HEK293 (cell line): Measurements from ENCODE around the gene QRICH2.

Experiments
- CTCF ChIA-PET: fragments of 350-600 bp; formaldehyde crosslinking; extraction: SDS; loops from one replicate; lab custom pipeline; 2021; ENCODE audit warnings: antibody characterized with exemption; lab: Yijun Ruan, JAX
- POLR2A ChIA-PET: fragments of 300-600 bp; formaldehyde crosslinking; extraction: SDS; loops from one replicate; lab custom pipeline; 2020; ENCODE audit warnings: antibody characterized with exemption, inconsistent platforms; lab: Yijun Ruan, JAX
- H3K27ac ChIP-seq: fragments of 200-500 bp; sonication (Bioruptor generic); 2 replicates; pipeline ENCODE4 v1.5.1; 2014; ENCODE audit warnings: low read depth, low read length, control low read depth, inconsistent platforms; ENCODE audit errors: extremely low read depth
- H3K36me3 ChIP-seq, 2 experiments: fragments of 200-500 bp in 1 of 2; sonication (Bioruptor generic) in 1 of 2; 1 replicate in 1 of 2; 2 replicates in 1 of 2; pipeline ENCODE4 v1.5.1; 2014 to 2017; ENCODE audit warnings: inconsistent platforms in 2 of 2, low read length in 2 of 2; ENCODE audit not compliant: control insufficient read depth in 2 of 2, insufficient read depth in 1 of 2
- H3K4me1 ChIP-seq: fragments of 200-500 bp; sonication (Bioruptor generic); 2 replicates; pipeline ENCODE4 v1.5.1; 2014; ENCODE audit warnings: mild to moderate bottlenecking, low read length, inconsistent platforms; ENCODE audit not compliant: control insufficient read depth, insufficient read depth
- H3K4me3 ChIP-seq: 2 replicates; pipeline ENCODE4 v1.5.1; 2011; ENCODE audit warnings: low read depth, mild to moderate bottlenecking, control low read depth, low read length, moderate library complexity
- H3K9me3 ChIP-seq: fragments of 200-500 bp; sonication (Bioruptor generic); 2 replicates; pipeline ENCODE4 v1.5.1; 2014; ENCODE audit warnings: low read depth, low read length, inconsistent platforms; ENCODE audit not compliant: control insufficient read depth, insufficient read depth
- AEBP2 ChIP-seq: fragments of 450-650 bp; formaldehyde crosslinking; IDR thresholded peaks from 2 replicates; pipeline ENCODE4 v1.5.1; 2016; ENCODE audit warnings: missing biosample characterization, missing genetic modification characterization, borderline replicate concordance
- BCL6B ChIP-seq: fragments of 450-650 bp; formaldehyde crosslinking; IDR thresholded peaks from 2 replicates; pipeline ENCODE4 v1.5.1; 2017; ENCODE audit warnings: missing biosample characterization, missing genetic modification characterization
- GFI1B ChIP-seq: fragments of 450-650 bp; formaldehyde crosslinking; IDR thresholded peaks from 2 replicates; pipeline ENCODE4 v1.5.1; 2016; ENCODE audit warnings: missing biosample characterization, missing genetic modification characterization
- GLIS1 ChIP-seq: fragments of 450-650 bp; formaldehyde crosslinking; IDR thresholded peaks from 2 replicates; pipeline ENCODE4 v1.5.1; 2016; ENCODE audit warnings: missing biosample characterization, missing genetic modification characterization
- KLF1 ChIP-seq: fragments of 450-650 bp; formaldehyde crosslinking; IDR thresholded peaks from 2 replicates; pipeline ENCODE4 v1.5.1; 2016; ENCODE audit warnings: missing biosample characterization, missing genetic modification characterization
- MYNN ChIP-seq: fragments of 450-650 bp; formaldehyde crosslinking; IDR thresholded peaks from 2 replicates; pipeline ENCODE4 v1.5.1; 2016; ENCODE audit warnings: missing biosample characterization, missing genetic modification characterization, borderline replicate concordance
- PATZ1 ChIP-seq: fragments of 450-650 bp; formaldehyde crosslinking; IDR thresholded peaks from 2 replicates; pipeline ENCODE4 v1.5.1; 2016; ENCODE audit warnings: missing biosample characterization, missing genetic modification characterization
- YY2 ChIP-seq: fragments of 450-650 bp; formaldehyde crosslinking; IDR thresholded peaks from 2 replicates; pipeline ENCODE4 v1.5.1; 2016; ENCODE audit warnings: missing biosample characterization, missing genetic modification characterization
- ZBTB1 ChIP-seq: fragments of 450-650 bp; formaldehyde crosslinking; IDR thresholded peaks from 2 replicates; pipeline ENCODE4 v1.5.1; 2016; ENCODE audit warnings: missing biosample characterization, missing genetic modification characterization
- ZBTB20 ChIP-seq: fragments of 450-650 bp; formaldehyde crosslinking; IDR thresholded peaks from 2 replicates; pipeline ENCODE4 v1.5.1; 2016; ENCODE audit warnings: missing biosample characterization, missing genetic modification characterization
- ZBTB6 ChIP-seq: fragments of 450-650 bp; formaldehyde crosslinking; IDR thresholded peaks from 2 replicates; pipeline ENCODE4 v1.5.1; 2017; ENCODE audit warnings: missing biosample characterization, missing genetic modification characterization
- ZNF157 ChIP-seq: fragments of 450-650 bp; formaldehyde crosslinking; IDR thresholded peaks from 2 replicates; pipeline ENCODE4 v1.5.1; 2016; ENCODE audit warnings: missing biosample characterization, missing genetic modification characterization
- ZNF214 ChIP-seq: fragments of 450-650 bp; formaldehyde crosslinking; IDR thresholded peaks from 2 replicates; pipeline ENCODE4 v1.5.1; 2017; ENCODE audit warnings: missing biosample characterization, mild to moderate bottlenecking, missing genetic modification characterization, borderline replicate concordance
- ZNF23 ChIP-seq: fragments of 450-650 bp; formaldehyde crosslinking; IDR thresholded peaks from 2 replicates; pipeline ENCODE4 v1.5.1; 2016; ENCODE audit warnings: missing biosample characterization, missing genetic modification characterization, borderline replicate concordance
- ZNF239 ChIP-seq: fragments of 450-650 bp; formaldehyde crosslinking; IDR thresholded peaks from 2 replicates; pipeline ENCODE4 v1.5.1; 2016; ENCODE audit warnings: missing biosample characterization, missing genetic modification characterization
- ZNF274 ChIP-seq, 2 experiments: fragments of 200-500 bp in 1 of 2; fragments of 450-650 bp in 1 of 2; sonication (Bioruptor generic) in 1 of 2; formaldehyde crosslinking in 1 of 2; IDR thresholded peaks; 2 replicates each; pipeline versions ENCODE4 v1.5.1 to v1.6.1; 2014 to 2016; ENCODE audit warnings: borderline replicate concordance in 1 of 2, inconsistent platforms in 1 of 2, low read length in 1 of 2, missing biosample characterization in 1 of 2, missing genetic modification characterization in 1 of 2
- ZNF423 ChIP-seq: fragments of 450-650 bp; formaldehyde crosslinking; IDR thresholded peaks from 2 replicates; pipeline ENCODE4 v1.5.1; 2016; ENCODE audit warnings: missing biosample characterization, missing genetic modification characterization
- ZNF433 ChIP-seq: fragments of 450-650 bp; formaldehyde crosslinking; IDR thresholded peaks from 2 replicates; pipeline ENCODE4 v1.5.1; 2016; ENCODE audit warnings: missing biosample characterization, missing genetic modification characterization, low read depth
- ZNF571 ChIP-seq: fragments of 450-650 bp; formaldehyde crosslinking; IDR thresholded peaks from 2 replicates; pipeline ENCODE4 v1.5.0; 2017; ENCODE audit warnings: missing biosample characterization, missing genetic modification characterization
- ZNF624 ChIP-seq: fragments of 450-650 bp; formaldehyde crosslinking; IDR thresholded peaks from 2 replicates; pipeline ENCODE4 v1.5.1; 2017; ENCODE audit warnings: missing biosample characterization, missing genetic modification characterization
- ZNF654 ChIP-seq: fragments of 450-650 bp; formaldehyde crosslinking; IDR thresholded peaks from 2 replicates; pipeline ENCODE4 v1.5.1; 2016; ENCODE audit warnings: low read depth, missing biosample characterization, missing genetic modification characterization
- ZNF664 ChIP-seq: fragments of 450-650 bp; formaldehyde crosslinking; IDR thresholded peaks from 2 replicates; pipeline ENCODE4 v1.5.1; 2016; ENCODE audit warnings: missing biosample characterization, missing genetic modification characterization
- ZNF701 ChIP-seq: fragments of 450-650 bp; formaldehyde crosslinking; IDR thresholded peaks from 2 replicates; pipeline ENCODE4 v1.5.1; 2016; ENCODE audit warnings: missing biosample characterization, missing genetic modification characterization
- ZNF747 ChIP-seq: fragments of 450-650 bp; formaldehyde crosslinking; IDR thresholded peaks from 2 replicates; pipeline ENCODE4 v1.5.1; 2016; ENCODE audit warnings: missing biosample characterization, missing genetic modification characterization
- TF ChIP-seq, protein P1 (sequence below): fragments of 450-650 bp; formaldehyde crosslinking; IDR thresholded peaks from 2 replicates; pipeline ENCODE4 v1.5.1; 2016; ENCODE audit warnings: missing biosample characterization, missing genetic modification characterization
- TF ChIP-seq, protein P2 (sequence below): fragments of 450-650 bp; formaldehyde crosslinking; optimal IDR thresholded peaks from 2 replicates; pipeline ENCODE3; 2016; ENCODE audit warnings: missing biosample characterization, mild to moderate bottlenecking, missing genetic modification characterization

Gene QRICH2

GRCh38 chr17:76278952-76279741 is 28.9 kb downstream of the QRICH2 start:
- POLR2A ChIA-PET, result interaction anchor here (0.5 to 2.0 kb wide), 11 partner anchors 9 to 311 kb away, joined by 3 to 13 read pairs (median 4); partner anchors contain the start of genes SRP68 and UBALD2
- CTCF ChIA-PET, result interaction anchor here (0.5 to 4.8 kb wide), 78 partner anchors 10 to 1621 kb away, joined by 3 to 191 read pairs (median 4); partner anchors contain the start of genes CDK3, EXOC7, MRPL38 and PRPSAP1
- Histone ChIP-seq H3K27ac (no peak overlapping the region), H3K36me3 (peaks cover 0 to 3% of the 10 kb centered on the region in 2 experiments; a peak in 1 of 3 replicates), H3K9me3 (no peaks in the 10 kb centered on the region), H3K4me1 (no peaks in the 10 kb centered on the region), H3K4me3 (no peak overlapping the region)
- TF ChIP-seq ZNF571 (tag by site-specific recombination) (no peak), ZBTB20 (tag by site-specific recombination) (no peak), ZNF274 (IDR thresholded peaks at IDR 0.05; ENCODE audit: low read length) (no peak), ZNF274 (tag by site-specific recombination; IDR thresholded peaks at IDR 0.05; ENCODE audit: borderline replicate concordance) (no peak), ZNF664 (tag by site-specific recombination) (no peak), PATZ1 (peak; percentile 57), ZNF214 (tag by site-specific recombination) (no peak), ZNF654 (peak; percentile 86), GLIS1 (tag by site-specific recombination) (peak; percentile 75), ZNF23 (tag by site-specific recombination) (no peak), ZNF701 (tag by site-specific recombination) (no peak), ZBTB1 (tag by site-specific recombination) (no peak), GFI1B (tag by site-specific recombination) (no peak), BCL6B (tag by site-specific recombination) (no peak), ZNF157 (tag by site-specific recombination) (no peak), ZNF747 (tag by site-specific recombination) (no peak), AEBP2 (tag by site-specific recombination) (no peak), ZNF624 (tag by site-specific recombination) (no peak), ZBTB6 (tag by site-specific recombination) (no peak), ZNF423 (peak; percentile 71; the same call in 1 of the 2 replicates), YY2 (tag by site-specific recombination) (no peak), ZNF433 (no peak), KLF1 (tag by site-specific recombination) (no peak), MYNN (no peak), ZNF239 (tag by site-specific recombination) (no peak)
- TF ChIP-seq, protein P1, sequence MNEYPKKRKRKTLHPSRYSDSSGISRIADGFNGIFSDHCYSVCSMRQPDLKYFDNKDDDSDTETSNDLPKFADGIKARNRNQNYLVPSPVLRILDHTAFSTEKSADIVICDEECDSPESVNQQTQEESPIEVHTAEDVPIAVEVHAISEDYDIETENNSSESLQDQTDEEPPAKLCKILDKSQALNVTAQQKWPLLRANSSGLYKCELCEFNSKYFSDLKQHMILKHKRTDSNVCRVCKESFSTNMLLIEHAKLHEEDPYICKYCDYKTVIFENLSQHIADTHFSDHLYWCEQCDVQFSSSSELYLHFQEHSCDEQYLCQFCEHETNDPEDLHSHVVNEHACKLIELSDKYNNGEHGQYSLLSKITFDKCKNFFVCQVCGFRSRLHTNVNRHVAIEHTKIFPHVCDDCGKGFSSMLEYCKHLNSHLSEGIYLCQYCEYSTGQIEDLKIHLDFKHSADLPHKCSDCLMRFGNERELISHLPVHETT (tag by site-specific recombination), result no peak
- TF ChIP-seq, protein P2, sequence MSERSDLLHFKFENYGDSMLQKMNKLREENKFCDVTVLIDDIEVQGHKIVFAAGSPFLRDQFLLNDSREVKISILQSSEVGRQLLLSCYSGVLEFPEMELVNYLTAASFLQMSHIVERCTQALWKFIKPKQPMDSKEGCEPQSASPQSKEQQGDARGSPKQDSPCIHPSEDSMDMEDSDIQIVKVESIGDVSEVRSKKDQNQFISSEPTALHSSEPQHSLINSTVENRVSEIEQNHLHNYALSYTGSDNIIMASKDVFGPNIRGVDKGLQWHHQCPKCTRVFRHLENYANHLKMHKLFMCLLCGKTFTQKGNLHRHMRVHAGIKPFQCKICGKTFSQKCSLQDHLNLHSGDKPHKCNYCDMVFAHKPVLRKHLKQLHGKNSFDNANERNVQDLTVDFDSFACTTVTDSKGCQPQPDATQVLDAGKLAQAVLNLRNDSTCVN, result no peak
